Adrenal gland (tissue), 5 donors: ENCODE results near the gene ZNF217.

Source experiments
- POLR2A ChIP-seq, 2 donors: fragments of 450-650 bp; IDR thresholded peaks; one replicate each; pipeline ENCODE4 v1.6.1; 2017; ENCODE audit warnings: antibody characterized with exemption in 2 of 2, mild to moderate bottlenecking in 2 of 2, moderate library complexity in 1 of 2
- TF ChIP-seq, protein P1 (sequence below), 6 experiments: fragments of 450-650 bp in 4 of 6; fragments of 200-600 bp in 2 of 6; sonication (generic) in 1 of 6; IDR thresholded peaks; 1 replicate in 5 of 6; 2 replicates in 1 of 6; pipeline versions ENCODE4 v1.5.1 to v1.8.0; 2016 to 2021; ENCODE audit warnings: antibody characterized with exemption in 6 of 6, mild to moderate bottlenecking in 2 of 6, moderate library complexity in 1 of 6
- donor health status: DM: no; HTN: no; CAD: no.

DNA sequence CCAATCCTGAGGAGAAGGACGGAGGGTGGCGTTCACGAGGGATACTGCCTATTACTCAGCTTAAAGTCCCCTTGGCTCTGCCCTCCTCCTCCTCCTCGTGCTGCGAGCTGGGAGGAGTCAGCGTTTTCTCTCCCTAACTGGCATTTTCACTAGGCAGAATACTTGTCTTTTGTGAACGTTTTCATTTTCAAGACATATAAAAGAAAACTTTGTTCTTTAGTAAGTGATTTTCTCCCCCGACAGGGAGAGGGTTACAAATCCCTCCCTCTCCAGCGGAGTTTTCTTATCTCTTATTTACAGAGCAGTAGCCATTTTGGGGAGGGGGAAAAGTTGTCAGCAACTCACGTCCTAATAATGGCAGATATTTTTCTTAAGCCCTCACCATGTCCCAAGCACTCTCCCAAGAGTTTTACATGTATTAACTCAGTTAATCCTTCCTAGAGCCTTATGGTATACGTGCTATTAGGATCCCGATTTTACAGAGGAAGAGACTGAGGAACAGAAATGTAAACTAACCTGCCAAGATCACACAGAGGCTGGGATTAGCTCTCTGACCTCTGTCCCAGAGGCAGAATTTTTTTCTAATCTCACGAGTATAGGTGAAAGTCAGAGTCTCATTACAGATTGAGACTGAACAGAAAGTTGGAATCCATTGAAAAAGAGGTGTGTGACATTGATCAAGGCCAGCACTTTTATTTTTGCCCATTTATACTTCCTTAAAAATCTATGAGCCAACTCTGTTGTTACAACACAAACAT lies 30.0 kb upstream of the ZNF217 start:
- peak in 1 of 2 donors; percentile 77 for TF ChIP-seq POLR2A (IDR thresholded peaks at IDR 0.05)
- TF ChIP-seq, protein P1, sequence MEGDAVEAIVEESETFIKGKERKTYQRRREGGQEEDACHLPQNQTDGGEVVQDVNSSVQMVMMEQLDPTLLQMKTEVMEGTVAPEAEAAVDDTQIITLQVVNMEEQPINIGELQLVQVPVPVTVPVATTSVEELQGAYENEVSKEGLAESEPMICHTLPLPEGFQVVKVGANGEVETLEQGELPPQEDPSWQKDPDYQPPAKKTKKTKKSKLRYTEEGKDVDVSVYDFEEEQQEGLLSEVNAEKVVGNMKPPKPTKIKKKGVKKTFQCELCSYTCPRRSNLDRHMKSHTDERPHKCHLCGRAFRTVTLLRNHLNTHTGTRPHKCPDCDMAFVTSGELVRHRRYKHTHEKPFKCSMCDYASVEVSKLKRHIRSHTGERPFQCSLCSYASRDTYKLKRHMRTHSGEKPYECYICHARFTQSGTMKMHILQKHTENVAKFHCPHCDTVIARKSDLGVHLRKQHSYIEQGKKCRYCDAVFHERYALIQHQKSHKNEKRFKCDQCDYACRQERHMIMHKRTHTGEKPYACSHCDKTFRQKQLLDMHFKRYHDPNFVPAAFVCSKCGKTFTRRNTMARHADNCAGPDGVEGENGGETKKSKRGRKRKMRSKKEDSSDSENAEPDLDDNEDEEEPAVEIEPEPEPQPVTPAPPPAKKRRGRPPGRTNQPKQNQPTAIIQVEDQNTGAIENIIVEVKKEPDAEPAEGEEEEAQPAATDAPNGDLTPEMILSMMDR (IDR thresholded peaks at IDR 0.05) = no peak
